T47D (cell line): ENCODE data around the gene TSHZ3.

ENCODE experiments used
- DNase-seq, 2 experiments: peaks; one replicate each; pipeline versions ENCODE4 v3.0.0 to v3.0.0-alpha.2; 2011 to 2012; ENCODE audit warnings: low read depth in 1 of 2, low spot score in 1 of 2
- JUND ChIP-seq: IDR thresholded peaks from 2 replicates; pipeline ENCODE4 v1.6.1; 2012; ENCODE audit warnings: low read depth
- in situ Hi-C: cut with HindIII; loops from 2 replicates; pipeline ENCODE4 v1.10.0; 2016; ENCODE audit warnings: low sequenced_read_pairs, low pct_unique_long_range_greater_than_20kb

The TSHZ3 gene

DNA sequence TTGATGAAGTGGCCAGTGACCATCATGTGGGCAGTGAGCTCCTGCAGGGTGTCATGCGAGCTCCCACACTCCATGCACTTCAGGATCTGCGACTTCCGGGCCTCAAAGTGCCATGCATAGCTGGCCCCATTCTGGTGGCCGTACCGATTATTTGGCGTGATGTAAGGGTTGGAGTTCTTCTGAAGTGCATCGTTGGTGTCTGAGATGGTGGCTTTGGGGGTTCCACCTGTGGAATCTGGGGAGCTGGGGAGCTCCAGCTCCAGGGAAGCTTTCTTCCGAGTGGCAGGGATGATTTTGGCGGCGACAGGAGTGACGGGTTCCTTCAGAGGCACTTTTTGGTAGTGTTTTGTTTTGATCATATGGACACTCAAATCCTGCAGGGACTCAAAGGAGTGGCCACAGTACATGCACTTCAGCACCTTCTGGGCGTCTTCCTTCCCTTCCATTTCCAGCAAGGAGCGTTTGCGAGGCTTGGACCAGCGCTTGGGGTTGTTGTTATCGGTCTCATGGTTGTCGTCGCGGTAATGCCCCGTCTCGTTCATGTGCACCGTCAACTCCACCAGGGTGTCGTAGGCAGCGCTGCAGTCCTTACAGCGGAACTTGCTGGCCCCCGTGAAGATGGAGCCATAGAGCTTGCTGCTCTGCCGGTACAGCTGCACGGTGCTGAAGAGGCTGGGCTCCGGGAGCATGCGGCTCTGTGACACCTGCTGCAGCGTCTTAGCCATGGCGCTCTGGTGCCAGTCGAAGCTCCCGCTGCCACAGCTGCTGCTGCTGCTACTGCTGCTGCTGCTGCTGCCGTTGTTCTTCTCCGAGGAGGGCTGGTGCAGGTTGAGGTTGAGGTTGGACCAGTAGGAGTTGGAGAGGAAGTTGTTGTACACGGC lies 70.4 kb downstream of the TSHZ3 start:
- no peak for DNase-seq
- no peak for TF ChIP-seq JUND
- in situ Hi-C loops = no loop called here

DNA sequence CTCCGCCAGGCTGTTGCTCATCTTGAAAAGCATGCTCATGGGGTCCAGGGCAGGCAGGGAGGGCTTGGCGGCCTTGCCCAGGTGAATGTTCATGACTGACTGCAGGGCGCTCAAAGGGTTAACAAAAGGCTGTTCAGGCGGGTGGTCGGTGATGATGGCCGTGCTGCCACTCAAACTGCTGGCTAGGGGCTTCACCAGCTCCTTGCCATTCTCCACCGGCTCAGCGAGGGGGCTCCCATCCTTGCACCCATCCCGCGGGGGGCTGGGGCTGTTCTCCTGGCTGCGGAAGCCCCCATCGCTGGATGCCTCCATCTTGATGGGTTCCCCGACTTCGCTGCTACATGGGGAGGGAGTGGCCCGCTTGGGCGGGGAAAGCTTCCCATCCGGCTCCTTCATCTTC lies 71.7 kb downstream of the TSHZ3 start:
- TF ChIP-seq JUND = no peak
- in situ Hi-C loops = no loop called here
- no peak for DNase-seq

DNA sequence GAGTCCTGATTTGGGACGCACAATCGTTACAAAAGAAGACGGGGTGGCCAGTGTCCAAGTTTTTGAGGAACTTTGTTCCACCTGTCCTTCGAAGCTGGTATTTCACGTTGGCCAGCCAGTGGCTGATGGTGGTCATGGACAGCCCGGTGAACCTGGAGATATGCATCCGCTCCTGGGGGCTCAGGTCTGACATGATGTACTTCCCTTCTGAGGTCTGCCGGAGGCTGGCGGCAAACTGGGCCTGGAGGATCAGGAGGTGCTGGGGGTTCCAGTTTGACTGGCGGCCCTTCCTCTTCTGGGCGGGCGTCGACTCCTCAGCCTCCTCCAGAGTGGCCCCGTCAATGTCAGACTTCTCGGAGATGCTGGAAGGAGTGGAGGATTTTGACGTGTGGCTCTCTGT lies 72.4 kb downstream of the TSHZ3 start:
- DNase-seq = no peak
- TF ChIP-seq JUND = no peak
- in situ Hi-C loops = no loop called here

DNA sequence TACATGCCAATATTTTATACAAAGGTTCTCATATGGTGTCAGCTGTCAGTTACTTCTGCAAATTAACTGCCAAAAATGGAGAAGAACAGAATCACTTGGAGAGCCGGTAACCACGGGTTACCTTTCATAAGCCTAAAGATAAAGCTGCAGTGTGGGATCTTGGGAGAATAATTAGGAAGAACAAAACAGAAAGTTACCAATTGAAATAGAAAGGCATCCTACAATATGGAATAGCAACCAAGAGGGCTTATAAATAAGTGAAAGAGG lies 74.2 kb downstream of the TSHZ3 start:
- in situ Hi-C loops = no loop called here
- DNase-seq = no peak

DNA sequence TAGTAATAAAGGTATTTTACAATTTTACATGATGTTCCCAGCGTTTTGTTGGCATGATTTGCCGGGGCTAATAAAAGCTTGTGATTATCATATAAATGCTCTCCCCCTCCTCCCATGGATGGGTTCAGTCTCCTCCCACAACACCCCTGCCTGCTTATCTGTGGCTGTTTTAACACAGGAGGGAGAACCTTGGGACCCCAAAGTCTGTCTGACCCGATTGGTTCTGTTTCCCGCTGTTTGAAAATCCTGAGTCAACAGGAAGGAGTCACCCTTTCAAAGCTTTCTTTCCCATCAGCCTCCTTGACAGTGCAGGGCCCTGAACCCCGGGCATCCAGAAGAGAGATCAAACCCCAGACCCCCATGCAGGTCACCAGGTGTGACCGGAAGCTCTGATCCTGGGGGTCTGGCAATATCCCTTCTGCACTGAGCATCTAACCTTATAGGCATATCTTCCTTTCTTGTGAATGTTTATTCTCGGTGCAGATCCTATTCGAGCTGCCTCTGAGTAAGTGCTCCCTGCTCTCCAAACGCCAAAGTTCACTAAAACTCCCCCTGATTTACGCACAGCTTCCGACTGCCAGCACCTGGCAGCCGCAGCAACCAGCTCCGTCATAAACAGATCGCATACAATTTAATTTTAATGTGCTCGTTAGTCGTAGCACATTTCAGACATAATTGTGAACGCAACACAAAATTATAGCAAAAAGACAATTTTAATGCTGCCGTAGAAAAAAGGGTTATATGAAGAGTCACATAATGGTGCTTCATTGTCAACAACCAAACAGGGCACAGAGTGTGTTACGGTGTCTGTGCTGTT lies 74.8 kb downstream of the TSHZ3 start:
- in situ Hi-C loops = no loop called here
- no peak for DNase-seq
- TF ChIP-seq JUND = no peak

More for the DNA sequence above, 74.2 kb downstream of the TSHZ3 start:
- TF ChIP-seq JUND = no peak

DNA sequence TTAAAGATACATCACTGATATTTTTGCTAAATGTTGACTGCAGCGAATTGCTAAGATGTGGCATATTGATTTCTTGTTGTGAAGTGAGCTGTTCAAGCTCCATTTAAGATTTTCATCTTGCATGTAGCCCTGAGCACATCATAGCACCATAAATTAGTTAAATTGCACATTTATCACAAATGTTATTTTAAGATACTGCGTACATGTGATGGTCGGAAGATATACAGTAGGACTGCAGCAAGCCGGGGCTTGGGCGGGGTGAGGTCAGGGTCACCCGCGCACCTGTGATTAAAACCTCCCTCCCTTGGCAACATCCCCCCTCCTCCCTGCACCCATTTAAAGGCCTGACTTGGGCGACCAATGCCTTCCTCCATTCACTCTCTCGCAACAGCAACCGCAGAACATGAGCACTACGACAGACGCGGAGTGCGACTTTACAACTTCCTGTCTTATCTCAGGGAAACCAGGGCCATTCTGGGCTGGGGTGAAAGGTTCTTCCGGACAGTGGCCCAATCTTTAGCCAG lies 76.6 kb downstream of the TSHZ3 start:
- DNase-seq = no peak
- no peak for TF ChIP-seq JUND
- in situ Hi-C loops = no loop called here

DNA sequence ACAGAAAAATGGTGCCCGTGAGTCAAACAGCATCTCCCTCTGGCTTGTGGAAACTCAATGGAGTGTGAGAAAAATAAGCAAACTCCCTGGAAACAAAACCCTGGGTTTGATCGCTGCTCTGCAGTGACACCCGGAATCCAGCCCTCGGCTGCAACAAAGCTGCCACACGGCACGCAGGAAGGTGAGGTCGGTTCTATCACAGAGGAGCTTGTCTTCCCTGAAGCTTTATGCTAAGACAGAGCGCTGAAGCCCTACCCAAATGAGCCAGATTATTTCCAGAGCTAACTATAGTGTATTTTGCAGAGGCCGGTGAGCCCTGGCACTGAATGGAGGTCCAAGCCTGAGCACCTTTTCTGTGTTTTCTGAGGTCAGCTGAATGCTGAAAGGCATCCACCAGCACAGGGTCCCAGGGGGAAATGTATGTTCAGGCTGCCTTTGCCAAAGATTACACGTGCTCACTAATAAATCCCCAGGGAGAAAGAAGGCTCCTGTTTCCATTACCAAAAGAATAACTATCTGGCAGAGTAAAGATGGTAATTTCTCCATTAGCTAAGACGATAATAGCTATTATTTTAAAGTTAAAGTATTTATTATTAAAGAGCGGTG lies 77.8 kb downstream of the TSHZ3 start:
- in situ Hi-C loops = no loop called here
- DNase-seq = no peak
- TF ChIP-seq JUND = no peak

DNA sequence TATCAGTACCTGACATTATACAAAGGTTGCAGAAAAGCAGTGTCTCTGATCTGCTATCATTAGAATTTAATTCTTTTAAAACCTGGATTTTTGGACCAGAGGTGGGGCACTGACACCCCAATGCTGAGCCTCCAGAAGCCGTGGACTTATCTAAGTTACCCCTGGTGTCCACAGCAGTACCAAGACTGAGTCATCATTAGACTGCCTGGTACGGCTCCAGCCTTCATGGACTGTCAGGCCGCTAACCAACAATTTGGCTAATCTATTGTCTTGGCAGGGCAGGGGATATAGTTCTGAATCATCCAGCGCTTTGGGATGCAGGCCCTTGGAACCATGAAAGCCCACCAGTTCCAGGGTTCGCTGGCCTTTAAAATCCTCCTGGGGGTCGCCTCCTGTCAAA lies 78.3 kb downstream of the TSHZ3 start:
- TF ChIP-seq JUND = no peak
- in situ Hi-C loops = no loop called here
- no peak for DNase-seq

DNA sequence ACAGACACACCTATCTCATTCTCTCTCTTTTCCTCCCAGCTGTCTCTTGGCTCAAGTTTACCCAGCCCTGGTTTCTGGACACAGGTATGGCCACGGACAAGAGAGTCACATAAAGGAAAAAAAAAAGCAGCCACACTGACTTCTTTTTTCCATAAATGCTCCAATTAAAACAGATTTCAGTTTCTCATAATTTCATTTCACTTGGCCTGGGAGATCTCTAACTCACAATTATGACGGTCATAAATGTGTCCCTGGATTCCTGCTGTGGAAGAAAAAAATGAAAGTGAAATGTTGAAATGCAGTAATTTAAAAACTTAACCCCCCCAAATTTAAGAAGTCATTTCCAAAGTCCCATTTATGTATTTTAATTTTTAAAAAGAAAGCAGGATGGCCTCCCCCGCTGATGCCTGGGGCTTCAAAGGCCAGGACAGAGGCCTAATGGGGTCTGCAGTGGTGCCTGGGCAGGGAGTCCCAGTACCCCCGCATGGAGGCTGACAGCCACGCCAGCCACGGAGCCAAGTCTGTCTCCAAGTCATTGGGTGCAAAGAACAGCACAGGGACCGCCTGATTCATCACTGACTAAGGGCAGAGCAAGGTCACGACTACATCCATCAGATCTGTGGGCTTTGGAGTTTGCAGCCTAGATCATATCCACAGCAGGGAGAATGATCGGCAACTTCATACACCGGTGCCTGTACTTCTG lies 79.7 kb downstream of the TSHZ3 start:
- TF ChIP-seq JUND = no peak
- in situ Hi-C loops = no loop called here
- no peak for DNase-seq

DNA sequence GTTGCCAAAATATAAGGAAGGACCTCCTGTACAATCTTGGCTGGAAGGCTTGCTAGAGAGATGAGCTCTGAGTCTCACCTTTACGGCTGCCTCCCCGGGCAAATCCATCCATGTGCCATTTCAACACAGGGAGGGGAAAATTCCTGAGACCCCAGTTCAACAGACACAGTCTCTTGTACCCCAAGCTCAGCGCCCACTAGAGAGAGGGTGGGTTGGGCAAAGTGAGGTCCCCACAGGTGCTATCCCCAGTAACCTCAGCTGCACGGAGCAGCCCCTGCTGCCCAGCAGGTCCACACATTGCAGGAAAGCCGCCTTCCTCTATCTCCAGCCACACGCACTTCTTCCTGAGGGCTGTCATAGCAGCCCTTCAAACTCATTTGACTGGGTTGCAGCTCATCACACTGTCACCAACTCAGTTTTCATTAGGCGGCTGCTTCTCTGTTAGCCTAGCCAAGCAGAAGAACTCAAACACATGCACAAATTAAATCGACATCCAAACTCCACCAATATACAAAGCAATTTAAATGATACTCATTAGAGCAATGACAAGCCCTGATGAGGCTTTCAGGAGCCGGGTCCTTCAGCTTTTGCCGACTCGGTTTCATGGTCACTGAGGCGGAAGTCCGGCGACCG lies 80.4 kb downstream of the TSHZ3 start:
- no peak for DNase-seq
- in situ Hi-C loops = no loop called here
- TF ChIP-seq JUND = no peak

DNA sequence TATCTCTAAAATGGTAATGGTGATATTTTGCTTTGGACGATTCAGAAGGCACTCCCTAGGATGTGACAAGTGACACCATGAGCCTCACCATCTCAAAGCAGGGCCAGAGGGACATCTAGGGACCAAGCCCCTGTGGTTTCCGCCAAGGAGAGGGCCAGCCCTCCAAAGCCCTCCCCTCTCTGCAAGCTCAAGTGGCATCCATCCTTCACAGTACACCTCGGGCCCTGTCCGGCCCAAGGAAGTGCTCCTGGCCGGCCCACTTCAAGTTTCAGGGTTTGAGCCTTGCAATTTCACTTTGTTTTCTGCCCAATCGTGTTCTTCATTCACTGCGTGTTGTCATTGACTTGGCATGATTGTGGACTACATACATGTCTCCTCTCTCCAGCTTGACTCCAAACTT lies 82.5 kb downstream of the TSHZ3 start:
- no peak for TF ChIP-seq JUND
- no peak for DNase-seq
- in situ Hi-C loops = no loop called here

DNA sequence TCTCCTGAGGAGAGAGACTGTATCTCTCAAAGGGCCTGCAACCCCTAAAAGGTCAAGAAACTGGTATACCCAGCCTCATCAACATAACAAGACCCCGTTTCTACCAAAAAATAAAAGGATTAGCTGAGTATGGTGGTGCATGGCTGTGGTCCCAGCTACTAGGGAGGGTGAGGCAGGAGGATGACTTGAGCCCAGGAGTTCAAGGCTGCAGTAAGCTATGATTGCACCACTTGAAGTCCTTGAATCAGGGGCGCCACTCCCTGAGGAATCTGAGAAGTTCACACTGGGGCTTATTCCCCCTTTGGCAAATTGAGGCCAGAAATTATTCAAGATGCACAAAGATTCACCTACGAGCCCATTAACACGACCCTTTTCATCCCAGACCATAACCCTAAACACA lies 83.0 kb downstream of the TSHZ3 start:
- in situ Hi-C loops = no loop called here
- DNase-seq = no peak
- TF ChIP-seq JUND = no peak
